Chondrocyte (in vitro differentiated cells): ENCODE results near the gene CXXC5. TPM values are rescaled to one million over a fixed set of nuclear protein-coding genes. Genes with fewer than 3 reads are reported as not detected.

Experiments used
- DNase-seq: peaks from one replicate; pipeline ENCODE4 v3.0.0; 2021; ENCODE audit warnings: mixed read lengths, low spot score
- H3K27ac Mint-ChIP-seq: one replicate; pipeline ENCODE4 v1.8.0; 2021; ENCODE audit warnings: mild to moderate bottlenecking, moderate library complexity, mixed read lengths; ENCODE audit not compliant: unreplicated experiment
- H3K27me3 Mint-ChIP-seq: 2 replicates; pipeline ENCODE4 v1.8.0; 2021; ENCODE audit warnings: low read depth, mixed read lengths
- H3K36me3 Mint-ChIP-seq: 2 replicates; pipeline ENCODE4 v1.8.0; 2021; ENCODE audit warnings: low read depth, mixed read lengths
- H3K4me1 Mint-ChIP-seq: 2 replicates; pipeline ENCODE4 v1.8.0; 2021; ENCODE audit warnings: low read depth, mild to moderate bottlenecking, mixed read lengths
- H3K4me3 Mint-ChIP-seq: one replicate; pipeline ENCODE4 v1.8.0; 2021; ENCODE audit warnings: mild to moderate bottlenecking, moderate library complexity, mixed read lengths; ENCODE audit not compliant: unreplicated experiment
- H3K9me3 Mint-ChIP-seq: 2 replicates; pipeline ENCODE4 v1.8.0; 2021; ENCODE audit warnings: low read depth, mixed read lengths
- total RNA-seq: library from RNA; stranded (reverse); gene quantifications from 3 replicates; pipeline ENCODE4 v1.2.1, GENCODE V29; 2021
- TF ChIP-seq, protein P1 (sequence below): fragments of 200-600 bp; sonication (generic); IDR thresholded peaks from 2 replicates; pipeline ENCODE4 v1.5.0; 2021; ENCODE audit warnings: antibody characterized with exemption, mild to moderate bottlenecking, moderate library complexity

The CXXC5 gene
- total RNA-seq, 1 donor from 2014 or later, result 144 TPM

- H3K27ac Mint-ChIP-seq, result peak overlapping the region; percentile 90
- no peaks in the 10 kb centered on the region for H3K9me3 Mint-ChIP-seq
- H3K4me3 Mint-ChIP-seq, result peak overlapping the region; percentile 19
- no peak for DNase-seq
- peaks cover 12% of the 10 kb centered on the region for H3K36me3 Mint-ChIP-seq
- TF ChIP-seq, protein P1, sequence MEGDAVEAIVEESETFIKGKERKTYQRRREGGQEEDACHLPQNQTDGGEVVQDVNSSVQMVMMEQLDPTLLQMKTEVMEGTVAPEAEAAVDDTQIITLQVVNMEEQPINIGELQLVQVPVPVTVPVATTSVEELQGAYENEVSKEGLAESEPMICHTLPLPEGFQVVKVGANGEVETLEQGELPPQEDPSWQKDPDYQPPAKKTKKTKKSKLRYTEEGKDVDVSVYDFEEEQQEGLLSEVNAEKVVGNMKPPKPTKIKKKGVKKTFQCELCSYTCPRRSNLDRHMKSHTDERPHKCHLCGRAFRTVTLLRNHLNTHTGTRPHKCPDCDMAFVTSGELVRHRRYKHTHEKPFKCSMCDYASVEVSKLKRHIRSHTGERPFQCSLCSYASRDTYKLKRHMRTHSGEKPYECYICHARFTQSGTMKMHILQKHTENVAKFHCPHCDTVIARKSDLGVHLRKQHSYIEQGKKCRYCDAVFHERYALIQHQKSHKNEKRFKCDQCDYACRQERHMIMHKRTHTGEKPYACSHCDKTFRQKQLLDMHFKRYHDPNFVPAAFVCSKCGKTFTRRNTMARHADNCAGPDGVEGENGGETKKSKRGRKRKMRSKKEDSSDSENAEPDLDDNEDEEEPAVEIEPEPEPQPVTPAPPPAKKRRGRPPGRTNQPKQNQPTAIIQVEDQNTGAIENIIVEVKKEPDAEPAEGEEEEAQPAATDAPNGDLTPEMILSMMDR, result peak; percentile 80
- H3K4me1 Mint-ChIP-seq, result peaks cover 93% of the 10 kb centered on the region
- H3K27me3 Mint-ChIP-seq, result no peaks in the 10 kb centered on the region
These were observed 42.1 kb downstream of the CXXC5 start for GRCh38 chr5:139690064-139690802.

- Mint-ChIP-seq H3K36me3 (peaks cover 8% of the 10 kb centered on the region), H3K9me3 (no peaks in the 10 kb centered on the region), H3K4me1 (peaks cover 93% of the 10 kb centered on the region), H3K4me3 (peak overlapping the region; percentile 19), H3K27ac (peak overlapping the region; percentile 90), H3K27me3 (no peaks in the 10 kb centered on the region)
- TF ChIP-seq, protein P1, result no peak
- DNase-seq, result no peak
These were observed 42.9 kb downstream of the CXXC5 start for GRCh38 chr5:139690803-139691629.

GRCh38 chr5:139692148-139692547 is 44.0 kb downstream of the CXXC5 start:
- Mint-ChIP-seq H3K4me1 (peaks cover 91% of the 10 kb centered on the region), H3K4me3 (no peak overlapping the region), H3K36me3 (peaks cover 3% of the 10 kb centered on the region), H3K27me3 (no peaks in the 10 kb centered on the region), H3K9me3 (no peaks in the 10 kb centered on the region), H3K27ac (peak overlapping the region; percentile 99)
- no peak for DNase-seq
- TF ChIP-seq, protein P1, result no peak

DNA sequence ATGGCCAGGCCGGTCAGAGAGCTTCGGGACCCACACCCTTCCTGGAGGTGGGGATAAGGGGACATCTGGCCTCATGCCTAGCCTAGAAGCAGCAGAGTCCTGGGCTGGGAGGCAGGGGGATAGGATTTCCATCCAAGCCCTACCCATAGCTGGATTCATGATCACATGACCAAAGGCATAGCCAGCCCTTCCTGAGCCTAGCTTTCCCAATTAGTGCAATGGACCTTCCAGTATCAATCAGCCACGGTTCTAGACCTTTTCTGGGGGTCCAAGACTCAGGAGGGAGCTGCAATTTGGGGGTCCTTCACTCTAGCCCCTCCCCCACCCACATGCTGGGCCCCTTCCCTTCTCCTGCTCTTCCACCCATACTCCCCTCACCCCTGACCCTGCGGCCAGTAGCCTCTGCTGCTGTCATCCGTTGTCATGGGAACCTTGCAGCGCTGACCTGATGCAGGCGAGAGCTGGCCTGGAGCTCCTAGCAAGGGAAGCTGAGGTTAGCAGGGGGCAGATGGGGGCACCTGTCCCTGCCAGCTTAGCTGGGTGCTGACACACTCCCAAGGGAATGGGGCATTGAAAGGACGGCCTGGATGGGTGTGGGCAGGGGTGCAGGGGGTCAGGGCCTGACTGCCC is 44.6 kb downstream of the CXXC5 start:
- Mint-ChIP-seq H3K4me1 (peaks cover 89% of the 10 kb centered on the region), H3K9me3 (no peaks in the 10 kb centered on the region), H3K27ac (peak overlapping the region; percentile 99), H3K36me3 (peaks cover 3% of the 10 kb centered on the region), H3K4me3 (no peak overlapping the region), H3K27me3 (no peaks in the 10 kb centered on the region)
- TF ChIP-seq, protein P1, result no peak
- DNase-seq, result no peak

GRCh38 chr5:139693676-139694364 is 45.7 kb downstream of the CXXC5 start:
- H3K27ac Mint-ChIP-seq, result peak overlapping the region; percentile 99
- peaks cover 93% of the 10 kb centered on the region for H3K4me1 Mint-ChIP-seq
- H3K27me3 Mint-ChIP-seq, result no peaks in the 10 kb centered on the region
- no peaks in the 10 kb centered on the region for H3K9me3 Mint-ChIP-seq
- no peak overlapping the region for H3K4me3 Mint-ChIP-seq
- TF ChIP-seq, protein P1, result no peak
- DNase-seq, result no peak
- H3K36me3 Mint-ChIP-seq, result peaks cover 2% of the 10 kb centered on the region
